GM08714 (cell line): ENCODE results near the gene GPR157.

Source experiments
- H3K4me3 ChIP-seq: fragments of 200-500 bp; sonication (Bioruptor generic); 2 replicates; pipeline ENCODE4 v1.5.1; 2014; ENCODE audit warnings: mild to moderate bottlenecking, low read length, inconsistent platforms
- ZNF274 ChIP-seq: IDR thresholded peaks from 2 replicates; pipeline ENCODE4 v1.6.1; 2012; ENCODE audit warnings: mild to moderate bottlenecking, low read depth, low read length

The GPR157 gene

DNA sequence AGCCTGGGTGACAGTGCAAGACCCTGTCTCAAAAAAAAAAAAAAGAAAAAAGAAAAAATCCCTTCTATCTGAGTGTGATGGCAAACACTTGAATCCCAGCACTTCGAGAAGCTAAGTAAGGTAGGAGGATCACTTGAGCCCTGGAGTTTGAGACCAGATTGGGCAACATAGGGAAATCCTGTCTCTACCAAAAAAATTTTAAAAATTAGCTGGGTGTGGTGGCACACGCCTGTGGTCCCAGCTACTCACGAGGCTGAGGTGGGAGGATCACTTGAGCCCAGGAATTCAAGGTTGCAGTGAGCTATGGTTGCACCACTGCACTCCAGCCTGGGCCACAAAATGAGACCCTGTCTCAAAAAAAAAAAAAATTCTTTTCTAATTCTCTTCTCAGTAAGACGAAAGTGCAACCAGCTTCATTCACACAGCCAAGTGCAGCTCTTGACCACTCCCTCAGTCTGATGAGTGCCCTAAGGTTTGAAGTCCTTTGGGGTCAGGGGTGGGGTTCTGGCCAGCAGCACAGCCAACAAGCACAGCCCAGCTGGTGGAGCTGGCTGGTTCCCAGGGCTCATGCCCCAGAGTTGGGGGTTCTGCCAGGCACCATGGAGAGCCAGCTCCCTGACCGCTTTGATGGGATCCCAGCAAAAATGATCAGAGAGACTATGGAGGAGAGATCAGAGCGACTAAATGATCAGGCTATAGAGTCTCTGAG, 67.5 kb downstream of the GPR157 start:
- no peak for TF ChIP-seq ZNF274
- H3K4me3 ChIP-seq = no peak overlapping the region

DNA sequence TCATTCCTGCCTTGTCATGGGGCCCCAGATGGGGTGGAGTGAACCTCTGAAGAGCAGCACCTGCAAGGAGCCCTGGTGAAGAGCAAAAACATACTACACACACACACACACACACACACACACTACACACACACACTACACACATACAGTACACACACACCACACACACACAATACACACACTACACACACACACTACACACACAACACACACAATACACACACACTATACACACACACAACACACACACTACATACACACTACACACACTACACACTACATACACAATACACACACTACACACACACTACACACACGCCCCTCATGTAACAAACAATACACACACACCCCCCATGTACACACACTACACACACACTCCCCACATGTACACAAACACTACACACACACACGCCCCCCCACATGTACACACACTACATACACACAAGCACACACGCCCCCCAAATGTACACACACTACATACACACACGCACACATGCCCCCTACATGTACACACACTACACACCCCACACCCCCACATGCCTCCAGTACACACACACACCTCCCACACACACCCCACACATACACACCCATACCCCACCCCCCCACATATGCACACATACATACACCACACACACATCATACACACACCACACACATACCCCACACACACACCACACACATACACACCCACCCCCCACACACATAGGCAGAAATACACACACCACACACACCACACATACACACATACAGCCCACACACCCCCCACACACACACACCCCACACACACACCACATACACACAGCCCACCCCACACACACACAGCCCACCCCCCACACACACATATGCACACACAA, 68.8 kb downstream of the GPR157 start:
- TF ChIP-seq ZNF274 = no peak
- H3K4me3 ChIP-seq = no peak overlapping the region

DNA sequence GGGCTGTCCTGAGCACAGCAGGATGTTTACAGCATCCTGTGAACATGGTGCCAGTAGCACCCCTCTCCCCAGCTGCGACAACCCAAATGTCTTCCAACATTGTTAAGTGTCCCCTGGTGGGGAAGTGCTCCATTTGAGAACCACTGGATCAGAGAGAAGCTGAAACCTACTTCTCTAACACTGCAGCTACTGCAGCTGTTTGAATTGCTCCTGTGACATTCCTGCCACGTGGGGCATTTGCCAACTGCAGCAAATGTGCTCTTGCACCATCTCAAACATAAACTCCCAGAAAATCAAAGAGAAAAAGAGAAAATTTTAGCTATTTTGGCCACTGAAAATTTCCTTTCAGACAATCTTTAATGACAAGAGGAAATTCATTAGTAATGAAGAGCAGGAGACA, 70.4 kb downstream of the GPR157 start:
- no peak for TF ChIP-seq ZNF274
- no peak overlapping the region for H3K4me3 ChIP-seq

DNA sequence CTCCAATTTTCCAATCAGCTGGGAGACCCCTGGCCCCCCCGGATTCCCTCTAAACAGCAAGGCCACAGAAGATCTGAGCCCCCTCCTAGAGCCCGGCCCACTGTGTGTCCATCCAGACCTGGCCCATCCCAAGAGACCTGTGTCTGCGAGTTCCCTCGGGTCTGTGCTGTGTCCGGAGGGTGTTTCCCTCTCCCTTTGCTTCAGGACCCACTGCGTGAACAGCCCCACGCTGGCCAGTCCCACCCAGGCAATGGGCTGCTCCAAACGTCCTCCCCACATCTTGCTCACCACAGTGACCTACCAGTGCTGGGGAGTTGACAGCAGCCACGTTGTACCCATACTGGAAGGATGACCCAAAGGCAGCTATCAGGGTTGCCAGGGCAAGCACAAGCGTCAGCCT, 71.1 kb downstream of the GPR157 start:
- H3K4me3 ChIP-seq = no peak overlapping the region
- TF ChIP-seq ZNF274 = no peak

DNA sequence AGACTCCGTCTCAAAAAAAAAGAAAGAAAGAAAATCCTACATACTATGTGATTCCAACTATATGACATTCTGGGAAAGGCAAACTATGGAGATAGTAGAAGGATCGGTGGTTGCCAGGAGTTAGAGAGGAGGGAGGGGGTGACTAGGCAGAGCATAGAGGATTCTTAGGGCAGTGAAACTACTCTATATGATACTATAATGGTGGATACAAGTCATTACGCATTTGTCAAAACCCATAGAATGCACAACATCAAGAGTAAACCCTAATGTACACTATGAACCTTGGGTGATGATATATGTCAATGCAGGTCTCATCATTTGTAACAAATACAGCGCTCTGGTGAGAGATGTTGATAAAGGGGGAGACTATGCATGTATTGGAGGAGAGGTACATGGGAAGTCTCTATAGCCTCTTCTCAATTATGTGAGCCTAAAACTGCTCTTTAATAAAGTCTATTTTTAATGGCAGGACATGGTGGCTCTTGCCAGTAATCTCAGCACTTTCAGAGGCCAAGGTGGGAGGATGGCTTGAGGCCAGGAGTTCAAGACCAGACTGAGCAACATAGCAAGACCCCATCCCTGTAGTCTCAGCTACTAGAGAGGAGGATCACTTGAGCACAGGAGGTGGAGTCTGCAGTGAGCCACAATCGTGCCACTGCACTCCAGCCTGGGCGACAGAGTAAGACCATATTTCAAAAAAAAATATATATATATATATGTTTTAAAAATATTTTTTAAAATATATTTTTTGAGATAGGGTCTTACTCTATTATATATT, 76.4 kb downstream of the GPR157 start:
- TF ChIP-seq ZNF274 = no peak
- no peak overlapping the region for H3K4me3 ChIP-seq

DNA sequence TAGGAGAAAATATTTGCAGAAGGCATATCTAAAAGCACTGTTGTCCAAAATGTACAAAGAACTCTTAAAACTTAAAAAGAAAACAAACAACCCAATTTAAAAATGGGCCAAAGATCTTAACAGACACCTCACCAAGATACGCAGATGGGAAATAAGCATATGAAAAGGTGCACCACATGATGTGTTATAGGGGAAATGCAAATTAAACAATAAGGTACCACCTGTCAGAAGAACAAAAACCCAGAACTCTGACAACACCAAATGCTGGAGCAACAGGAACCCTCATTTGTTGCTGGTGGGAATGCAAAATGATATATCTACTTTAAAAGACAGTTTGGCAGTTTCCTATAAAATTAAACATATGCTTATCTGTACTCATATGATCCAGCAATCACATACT, 77.5 kb downstream of the GPR157 start:
- no peak for TF ChIP-seq ZNF274

DNA sequence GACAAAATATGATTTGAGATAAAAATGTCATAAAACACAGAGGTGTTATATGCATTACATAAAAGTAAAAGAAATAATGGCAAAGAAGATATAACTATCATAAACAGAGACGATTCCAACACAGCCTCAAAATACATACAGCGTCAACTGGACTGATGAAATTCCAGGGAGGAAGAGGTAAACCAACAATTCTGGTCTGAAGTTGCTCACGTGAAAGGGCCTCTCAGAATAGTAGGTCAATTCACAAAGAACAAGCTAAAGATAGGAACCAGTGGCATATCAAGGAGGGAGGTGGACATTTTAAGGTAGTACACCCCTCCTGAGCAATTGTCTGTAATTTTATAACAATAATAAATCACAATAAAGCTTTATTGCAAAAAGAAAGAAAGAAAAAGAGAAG, 78.1 kb downstream of the GPR157 start:
- no peak overlapping the region for H3K4me3 ChIP-seq
- no peak for TF ChIP-seq ZNF274

More for the DNA sequence above, 77.5 kb downstream of the GPR157 start:
- H3K4me3 ChIP-seq = no peak overlapping the region
